Right cardiac atrium (tissue), 5 donors: ENCODE measurements around the gene NCAPD3. TPM values are rescaled to one million over a fixed set of nuclear protein-coding genes. Genes with fewer than 3 reads are reported as not detected.
A peak's percentile ranks its signal among the peaks of the same experiment; 100 is the strongest.

Experiments
- ATAC-seq, 2 donors: fragments of 200-7000 bp; cut with Tn5 transposase; one replicate each; pipeline versions ENCODE4 v1.8.0 to v1.9.1; 2020; ENCODE audit warnings: moderate library complexity in 2 of 2, mild to moderate bottlenecking in 1 of 2
- DNase-seq, 3 donors: peaks; one replicate each; pipeline ENCODE4 v3.0.0-alpha.2; 2020
- H3K27ac ChIP-seq: one replicate; pipeline ENCODE4 v1.5.1; 2013; ENCODE audit warnings: mild to moderate bottlenecking, low read length, control low read depth, moderate library complexity
- H3K27me3 ChIP-seq: one replicate; pipeline ENCODE4 v1.6.1; 2013; ENCODE audit not compliant: control insufficient read depth, insufficient read depth
- H3K4me1 ChIP-seq: one replicate; pipeline ENCODE4 v1.6.1; 2013; ENCODE audit warnings: low read length; ENCODE audit not compliant: control insufficient read depth, insufficient read depth
- H3K4me3 ChIP-seq: one replicate; pipeline ENCODE4 v1.5.1; 2013; ENCODE audit warnings: low read length, control low read depth
- H3K9me3 ChIP-seq: one replicate; pipeline ENCODE4 v1.6.1; 2013; ENCODE audit warnings: low read length; ENCODE audit not compliant: control insufficient read depth
- WGBS: extraction: QIAGEN DNeasy Blood & Tissue Kit; methylation state at CpG from one replicate; pipeline ENCODE4 v1.1.7; 2013; 5-methylcytosine and 5-hydroxymethylcytosine counted together
- intact Hi-C, 4 donors: fragments of 100-400 bp; cut with DNase I; formaldehyde crosslinking; loops; one replicate each; pipeline versions ENCODE4 v1.11.0 to v1.14.0; 2022 to 2023
- polyA plus RNA-seq: library from polyadenylated mRNA; stranded (reverse); fragments of 200-250 nt; gene quantifications from one replicate; pipeline ENCODE4 v1.2.3, GENCODE V29; 2013
- total RNA-seq, 4 donors: library from RNA; stranded (reverse); fragmentation: NEBNext Ultra II Directional; extraction: Animal tissue kit (Norgen Biotek cat#: 25700); gene quantifications; one replicate each; pipeline ENCODE4 v1.2.1, GENCODE V29; 2021
- donor health status: healthy with polysubstance abuse.
- donor health status: DM: no; HTN: yes; CAD: no.
- donor health status: DM: no; HTN: no; CAD: no.
- donor health status: DM: no; HTN: yes; CAD: no; lungs with severe emphysema.
- donor health status: DM: yes; HTN: yes; CAD: no.

The NCAPD3 gene
- total and polyA plus RNA-seq, 5 donors: 5.4 to 11.1 (median 9.6) TPM

DNA sequence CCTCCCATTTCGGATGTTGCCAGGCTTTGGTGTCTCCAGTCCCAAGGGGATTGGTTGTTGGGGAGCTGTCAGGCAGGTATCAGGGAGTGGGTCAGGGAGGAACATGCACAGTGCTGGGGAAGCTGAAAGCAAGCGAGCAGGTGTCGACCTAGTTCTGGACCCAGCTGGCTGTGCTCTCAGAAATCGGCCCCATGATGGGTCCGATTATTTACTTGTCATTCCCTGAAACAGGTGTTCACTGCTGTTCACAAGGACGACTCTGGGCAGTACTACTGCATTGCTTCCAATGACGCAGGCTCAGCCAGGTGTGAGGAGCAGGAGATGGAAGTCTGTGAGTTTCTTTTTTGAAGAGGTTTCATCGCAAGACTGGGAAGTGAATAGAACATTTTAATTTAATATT lies 78.1 kb downstream of the NCAPD3 start:
- no peak overlapping the region for H3K27ac ChIP-seq
- ATAC-seq (no peak), DNase-seq (no peak)
- intact Hi-C loops: loop anchor here in 3 of 4 donors (10.0 kb wide), 1 partner anchor 221 kb away; no protein-coding TSS in a partner anchor
- H3K9me3 ChIP-seq: no peaks in the 10 kb centered on the region
- no peak overlapping the region for H3K4me3 ChIP-seq
- 92% methylated on average over 8 of the region's 8 CpGs for WGBS
- no peaks in the 10 kb centered on the region for H3K27me3 ChIP-seq
- H3K4me1 ChIP-seq: no peaks in the 10 kb centered on the region

DNA sequence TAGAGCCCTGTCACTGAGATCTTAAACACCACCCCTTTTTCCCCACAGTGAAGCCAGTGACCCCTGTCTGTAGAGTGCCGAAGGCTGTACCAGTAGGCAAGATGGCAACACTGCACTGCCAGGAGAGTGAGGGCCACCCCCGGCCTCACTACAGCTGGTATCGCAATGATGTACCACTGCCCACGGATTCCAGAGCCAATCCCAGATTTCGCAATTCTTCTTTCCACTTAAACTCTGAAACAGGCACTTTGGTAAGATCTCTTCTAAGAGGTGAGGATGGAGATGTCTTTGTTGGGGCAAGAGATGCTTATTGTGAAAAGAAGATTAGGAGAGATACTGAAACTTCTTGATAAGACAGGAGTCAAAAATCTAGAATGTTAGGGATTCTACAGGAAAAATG lies 79.0 kb downstream of the NCAPD3 start:
- no peak for DNase-seq
- WGBS: 89% methylated on average over 5 of the region's 5 CpGs
- Histone ChIP-seq H3K27ac (no peak overlapping the region), H3K9me3 (no peaks in the 10 kb centered on the region), H3K27me3 (no peaks in the 10 kb centered on the region), H3K4me1 (no peaks in the 10 kb centered on the region), H3K4me3 (no peak overlapping the region)
- intact Hi-C loops: loop anchor here (5.0 to 10.0 kb wide), 3 partner anchors 92 to 220 kb away; no protein-coding TSS in a partner anchor
- no peak for ATAC-seq

- ATAC-seq (no peak), DNase-seq (no peak)
- Histone ChIP-seq H3K27me3 (no peaks in the 10 kb centered on the region), H3K4me3 (no peak overlapping the region), H3K4me1 (no peaks in the 10 kb centered on the region), H3K27ac (no peak overlapping the region), H3K9me3 (no peaks in the 10 kb centered on the region)
- 64% methylated on average over 3 of the region's 3 CpGs for WGBS
- intact Hi-C loops: loop anchor here (5.0 to 10.0 kb wide), 3 partner anchors 92 to 219 kb away; no protein-coding TSS in a partner anchor
Measured at GRCh38 chr11:134143801-134144200, 80.0 kb downstream of the NCAPD3 start.

DNA sequence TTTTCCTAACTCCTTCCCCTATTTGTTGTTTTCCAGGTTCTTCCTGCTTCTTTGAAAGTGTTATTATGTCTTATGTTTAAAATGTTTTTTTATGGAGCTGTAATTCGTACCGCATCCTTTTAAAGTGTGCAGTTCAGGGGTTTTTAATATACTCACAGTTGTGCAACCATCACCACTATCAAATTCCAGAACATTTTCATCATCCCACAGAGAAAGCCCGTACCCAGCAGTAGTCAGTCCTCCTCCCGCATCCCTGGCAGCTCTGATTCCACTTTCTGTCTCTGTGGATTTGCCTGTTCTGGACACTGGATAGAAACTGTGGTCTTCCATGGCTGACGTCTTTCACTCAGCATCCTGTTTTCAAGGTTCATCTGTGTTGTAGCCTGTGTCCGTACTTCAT lies 81.2 kb downstream of the NCAPD3 start:
- no peak for ATAC-seq
- WGBS: 93% methylated on average over 6 of the region's 6 CpGs
- no peak for DNase-seq

DNA sequence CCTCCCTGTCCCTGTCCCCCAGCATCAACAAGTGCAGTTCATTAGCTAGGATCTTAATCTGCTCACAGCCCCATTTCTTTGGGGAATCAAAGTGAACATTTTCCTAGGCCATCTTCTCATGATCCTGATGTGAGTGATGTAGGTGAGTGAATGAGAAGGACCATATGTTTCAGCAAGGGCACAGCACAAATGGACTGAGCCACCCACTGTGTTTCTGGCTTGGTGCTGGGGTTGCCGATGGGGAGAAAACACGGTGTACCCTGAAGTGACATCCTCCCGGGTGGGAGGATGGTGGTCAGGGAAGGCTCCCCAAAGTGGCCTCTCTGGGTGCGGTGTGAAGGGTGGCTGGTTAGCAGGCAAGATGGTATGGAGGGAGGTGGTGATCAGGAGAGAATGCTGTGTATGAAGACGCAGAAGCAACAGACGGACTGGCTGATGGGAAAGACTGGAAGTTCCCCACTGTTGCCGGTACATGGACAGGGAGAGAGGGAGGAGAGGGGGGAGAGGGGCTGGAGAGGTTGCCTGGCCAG lies 82.7 kb downstream of the NCAPD3 start:
- H3K27ac ChIP-seq: no peak overlapping the region
- H3K9me3 ChIP-seq: no peaks in the 10 kb centered on the region
- ATAC-seq (no peak), DNase-seq (no peak)
- intact Hi-C loops: loop anchor here (5.0 to 10.0 kb wide), 3 partner anchors 89 to 216 kb away; no protein-coding TSS in a partner anchor
- no peak overlapping the region for H3K4me3 ChIP-seq
- 95% methylated on average over 7 of the region's 7 CpGs for WGBS
- H3K27me3 ChIP-seq: no peaks in the 10 kb centered on the region
- no peaks in the 10 kb centered on the region for H3K4me1 ChIP-seq

More for the DNA sequence above, 81.2 kb downstream of the NCAPD3 start:
- Histone ChIP-seq H3K4me1 (no peaks in the 10 kb centered on the region), H3K27ac (no peak overlapping the region), H3K27me3 (no peaks in the 10 kb centered on the region), H3K9me3 (no peaks in the 10 kb centered on the region), H3K4me3 (no peak overlapping the region)
- intact Hi-C loops: loop anchor here (5.0 to 10.0 kb wide), 3 partner anchors 90 to 218 kb away; no protein-coding TSS in a partner anchor

GRCh38 chr11:134139873-134140331 lies 83.9 kb downstream of the NCAPD3 start:
- Histone ChIP-seq H3K4me1 (no peaks in the 10 kb centered on the region), H3K27me3 (no peaks in the 10 kb centered on the region), H3K9me3 (no peaks in the 10 kb centered on the region), H3K4me3 (no peak overlapping the region), H3K27ac (no peak overlapping the region)
- WGBS: 44% methylated on average over 10 of the region's 10 CpGs
- ATAC-seq (peak; percentile 87 to 89), DNase-seq (peak; percentile 40 to 73 (median 64))
- intact Hi-C loops: loop anchor here (1.0 to 10.0 kb wide), 5 partner anchors 88 to 215 kb away; no protein-coding TSS in a partner anchor

DNA sequence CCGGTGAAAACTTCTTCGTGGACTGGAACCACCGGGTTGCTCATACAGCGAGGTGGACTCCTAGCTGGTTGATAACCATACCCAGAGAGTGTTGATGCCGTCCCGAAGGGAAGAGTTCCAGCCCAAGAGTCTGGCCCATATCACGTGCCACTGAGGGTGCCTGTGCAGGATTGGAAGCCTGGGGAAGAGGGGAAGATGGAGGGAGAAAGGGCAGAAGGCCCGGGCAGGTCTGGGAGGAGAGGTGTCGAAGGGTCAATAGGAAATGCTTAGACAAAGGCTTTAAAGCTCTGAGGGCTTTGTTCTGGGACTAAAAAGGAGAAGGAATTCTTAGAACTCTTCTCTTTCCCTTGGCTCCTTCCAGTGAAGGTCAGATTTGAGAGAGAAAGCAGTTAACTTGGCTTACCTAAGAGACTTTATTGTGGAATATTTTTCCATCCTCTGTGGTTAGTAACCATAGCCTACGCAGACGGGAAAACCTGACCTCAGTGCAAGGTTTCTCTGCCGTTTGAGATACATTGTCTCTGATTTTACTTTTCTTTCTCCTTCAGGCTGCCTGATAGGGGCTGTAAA lies 84.4 kb downstream of the NCAPD3 start:
- no peak for DNase-seq
- H3K4me1 ChIP-seq: no peaks in the 10 kb centered on the region
- H3K27ac ChIP-seq: no peak overlapping the region
- peak in 1 of 2 donors; percentile 47 for ATAC-seq
- H3K9me3 ChIP-seq: no peaks in the 10 kb centered on the region
- no peak overlapping the region for H3K4me3 ChIP-seq
- WGBS: 63% methylated on average over 12 of the region's 12 CpGs
- intact Hi-C loops: loop anchor here in 2 of 4 donors (1.0 to 2.0 kb wide), 2 partner anchors 89 kb away; no protein-coding TSS in a partner anchor
- no peaks in the 10 kb centered on the region for H3K27me3 ChIP-seq

GRCh38 chr11:134138376-134138775 lies 85.4 kb downstream of the NCAPD3 start:
- no peak overlapping the region for H3K27ac ChIP-seq

DNA sequence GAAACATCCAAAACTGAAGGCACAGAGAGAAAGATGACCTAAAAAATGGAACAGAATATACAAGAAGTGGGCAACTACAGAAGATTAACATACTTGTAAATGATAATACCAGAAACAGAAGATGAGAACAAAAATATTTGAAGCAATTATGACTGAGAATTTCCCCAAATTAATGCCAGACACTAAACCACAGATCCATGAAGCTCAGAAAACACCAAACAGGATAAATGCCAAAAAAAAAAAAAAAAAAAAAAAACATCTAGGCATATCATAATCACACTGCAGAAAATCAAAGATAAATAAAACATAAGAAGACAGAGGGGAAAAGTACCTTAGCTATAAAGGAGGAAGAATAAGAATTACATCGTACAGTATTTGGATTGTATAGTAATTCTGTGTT lies 89.6 kb downstream of the NCAPD3 start:
- H3K4me3 ChIP-seq: no peak overlapping the region
- no peaks in the 10 kb centered on the region for H3K9me3 ChIP-seq
- ATAC-seq (no peak), DNase-seq (no peak)
- no peak overlapping the region for H3K27ac ChIP-seq
- no peaks in the 10 kb centered on the region for H3K4me1 ChIP-seq
- 97% methylated on average over 1 of the region's 1 CpG for WGBS
- no peaks in the 10 kb centered on the region for H3K27me3 ChIP-seq
- intact Hi-C loops: loop anchor here in 1 of 4 donors (5.0 kb wide), 1 partner anchor 77 kb away; no protein-coding TSS in a partner anchor

More at GRCh38 chr11:134138376-134138775, 85.4 kb downstream of the NCAPD3 start:
- ATAC-seq (no peak), DNase-seq (no peak)
- Histone ChIP-seq H3K27me3 (no peaks in the 10 kb centered on the region), H3K9me3 (no peaks in the 10 kb centered on the region), H3K4me1 (no peaks in the 10 kb centered on the region), H3K4me3 (no peak overlapping the region)
- whole genome bisulfite sequencing: 88% methylated on average over 9 of the region's 9 CpGs
- intact Hi-C loops: loop anchor here in 1 of 4 donors (2.0 kb wide), 1 partner anchor 88 kb away; no protein-coding TSS in a partner anchor

DNA sequence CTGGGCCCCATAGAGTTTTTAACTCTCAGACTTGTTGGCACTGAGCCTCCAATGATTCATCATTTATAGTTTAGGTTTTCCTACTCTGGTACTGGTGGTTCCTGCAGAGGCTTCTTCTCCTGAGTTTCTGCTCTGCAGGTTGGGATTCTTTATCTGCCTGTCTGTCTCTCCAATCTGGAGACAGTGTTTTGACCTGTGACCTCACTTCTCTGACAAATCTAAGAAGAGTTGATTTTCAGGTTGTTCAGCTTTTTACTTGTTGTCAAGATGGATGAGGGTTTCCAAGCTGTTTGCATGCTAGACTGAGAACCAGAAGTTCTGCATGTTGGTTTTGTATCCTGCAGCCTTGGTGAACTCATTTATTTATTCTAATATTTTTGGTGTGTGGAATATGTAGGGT lies 91.0 kb downstream of the NCAPD3 start:
- no peaks in the 10 kb centered on the region for H3K9me3 ChIP-seq
- H3K4me3 ChIP-seq: no peak overlapping the region
- H3K27me3 ChIP-seq: no peaks in the 10 kb centered on the region
- no peak for ATAC-seq
- H3K27ac ChIP-seq: no peak overlapping the region
- DNase-seq: no peak
- no peaks in the 10 kb centered on the region for H3K4me1 ChIP-seq
- intact Hi-C loops: loop anchor here in 1 of 4 donors (5.0 kb wide), 1 partner anchor 76 kb away; no protein-coding TSS in a partner anchor

DNA sequence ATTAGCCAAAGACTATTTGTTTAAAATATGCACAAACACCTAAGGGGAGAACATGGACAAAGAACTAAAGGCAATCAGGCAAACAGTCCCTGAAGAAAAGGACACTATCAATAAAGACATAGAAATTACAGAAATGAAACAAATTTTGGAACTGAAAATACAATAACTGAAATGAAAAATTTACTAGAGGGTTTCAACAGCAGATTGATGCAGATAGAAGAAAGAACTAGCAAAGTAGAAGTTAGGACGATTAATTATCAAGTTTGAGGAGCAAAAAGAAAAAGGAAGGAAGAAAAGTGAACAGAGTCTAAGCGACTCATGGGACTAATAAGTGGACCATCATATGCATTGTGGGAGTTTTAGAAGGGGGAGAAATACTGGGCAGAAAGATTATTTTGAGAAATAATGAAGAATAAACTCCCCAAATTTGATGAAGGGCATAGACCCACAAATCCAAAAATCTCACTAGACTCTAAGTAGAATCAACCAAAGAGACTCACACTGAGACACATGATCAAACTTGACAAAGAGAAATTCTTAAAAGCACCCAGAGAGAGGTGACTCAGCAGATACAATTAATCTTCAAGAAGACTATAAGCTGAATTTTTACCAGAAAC lies 92.0 kb downstream of the NCAPD3 start:
- Histone ChIP-seq H3K27ac (no peak overlapping the region), H3K4me3 (no peak overlapping the region), H3K9me3 (no peaks in the 10 kb centered on the region), H3K27me3 (no peaks in the 10 kb centered on the region), H3K4me1 (no peaks in the 10 kb centered on the region)
- ATAC-seq: no peak
- no peak for DNase-seq
- WGBS: 100% methylated on average over 2 of the region's 2 CpGs
- intact Hi-C loops: loop anchor here in 1 of 4 donors (5.0 kb wide), 1 partner anchor 74 kb away; no protein-coding TSS in a partner anchor
